MCF 10A (cell line): Measurements from ENCODE around the gene MAML1. TPM values are rescaled to one million over a fixed set of nuclear protein-coding genes. Genes with fewer than 3 reads are reported as not detected.

Experiments used
- BruUV-seq: library from RNA; stranded (reverse); fragments of 400-500 nt; replicated peaks from 2 replicates; lab custom pipeline; 2021; lab: Mats Ljungman, UMichigan
- CTCF ChIA-PET: fragments of 300-600 bp; sonication (Branson Sonifier 250); formaldehyde crosslinking; extraction: SDS; loops from one replicate; lab custom pipeline; 2021; ENCODE audit warnings: antibody characterized with exemption, inconsistent platforms; lab: Yijun Ruan, JAX
- POLR2A ChIA-PET: fragments of 300-600, 350-650 bp; sonication (Branson Sonifier 250); formaldehyde crosslinking; extraction: SDS; loops from one replicate; lab custom pipeline; 2020; ENCODE audit warnings: antibody characterized with exemption, inconsistent platforms; lab: Yijun Ruan, JAX
- DNase-seq: peaks from one replicate; pipeline ENCODE4 v3.0.0-alpha.2; 2018; ENCODE audit not compliant: unreplicated experiment
- H3K27ac Mint-ChIP-seq: one replicate; pipeline ENCODE4 v1.8.0; 2022; ENCODE audit warnings: mild to moderate bottlenecking, low read depth, mixed read lengths; ENCODE audit not compliant: unreplicated experiment
- H3K27me3 Mint-ChIP-seq: one replicate; pipeline ENCODE4 v1.8.0; 2022; ENCODE audit warnings: mixed read lengths; ENCODE audit not compliant: insufficient read depth, unreplicated experiment
- H3K36me3 Mint-ChIP-seq: one replicate; pipeline ENCODE4 v1.8.0; 2022; ENCODE audit warnings: mild to moderate bottlenecking, moderate library complexity, mixed read lengths; ENCODE audit not compliant: insufficient read depth, unreplicated experiment
- H3K4me1 Mint-ChIP-seq: one replicate; pipeline ENCODE4 v1.8.0; 2022; ENCODE audit warnings: mixed read lengths; ENCODE audit not compliant: insufficient read depth, unreplicated experiment
- H3K4me3 Mint-ChIP-seq: one replicate; pipeline ENCODE4 v1.8.0; 2022; ENCODE audit warnings: mild to moderate bottlenecking, moderate library complexity, mixed read lengths; ENCODE audit not compliant: unreplicated experiment
- H3K9me3 Mint-ChIP-seq: one replicate; pipeline ENCODE4 v1.8.0; 2022; ENCODE audit warnings: mixed read lengths; ENCODE audit not compliant: unreplicated experiment
- intact Hi-C: fragments of 100-400 bp; cut with micrococcal nuclease; formaldehyde crosslinking; loops from 2 replicates; pipeline ENCODE4 v1.14.1; 2022
- total RNA-seq: library from RNA; stranded (reverse); gene quantifications from 2 replicates; pipeline ENCODE4 v1.2.3, GENCODE V29; 2022
- TF ChIP-seq, protein P1 (sequence below): fragments of 200-600 bp; IDR thresholded peaks from one replicate; pipeline ENCODE4 v1.8.0; 2022; ENCODE audit warnings: antibody characterized with exemption, mild to moderate bottlenecking; ENCODE audit not compliant: unreplicated experiment

MAML1 gene
- total RNA-seq, 1 experiment from 2014 or later: 38.4 TPM

GRCh38 chr5:179747811-179748210, 15.2 kb downstream of the MAML1 start:
- TF ChIP-seq, protein P1, sequence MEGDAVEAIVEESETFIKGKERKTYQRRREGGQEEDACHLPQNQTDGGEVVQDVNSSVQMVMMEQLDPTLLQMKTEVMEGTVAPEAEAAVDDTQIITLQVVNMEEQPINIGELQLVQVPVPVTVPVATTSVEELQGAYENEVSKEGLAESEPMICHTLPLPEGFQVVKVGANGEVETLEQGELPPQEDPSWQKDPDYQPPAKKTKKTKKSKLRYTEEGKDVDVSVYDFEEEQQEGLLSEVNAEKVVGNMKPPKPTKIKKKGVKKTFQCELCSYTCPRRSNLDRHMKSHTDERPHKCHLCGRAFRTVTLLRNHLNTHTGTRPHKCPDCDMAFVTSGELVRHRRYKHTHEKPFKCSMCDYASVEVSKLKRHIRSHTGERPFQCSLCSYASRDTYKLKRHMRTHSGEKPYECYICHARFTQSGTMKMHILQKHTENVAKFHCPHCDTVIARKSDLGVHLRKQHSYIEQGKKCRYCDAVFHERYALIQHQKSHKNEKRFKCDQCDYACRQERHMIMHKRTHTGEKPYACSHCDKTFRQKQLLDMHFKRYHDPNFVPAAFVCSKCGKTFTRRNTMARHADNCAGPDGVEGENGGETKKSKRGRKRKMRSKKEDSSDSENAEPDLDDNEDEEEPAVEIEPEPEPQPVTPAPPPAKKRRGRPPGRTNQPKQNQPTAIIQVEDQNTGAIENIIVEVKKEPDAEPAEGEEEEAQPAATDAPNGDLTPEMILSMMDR: no peak
- no peak overlapping the region for H3K4me3 Mint-ChIP-seq
- ChIA-PET CTCF (no interaction called here), POLR2A (no interaction called here)
- no peaks in the 10 kb centered on the region for H3K27me3 Mint-ChIP-seq
- H3K4me1 Mint-ChIP-seq: peaks cover 7% of the 10 kb centered on the region
- H3K9me3 Mint-ChIP-seq: no peaks in the 10 kb centered on the region
- DNase-seq: no peak
- H3K27ac Mint-ChIP-seq: no peak overlapping the region
- BruUV-seq: no TSS peak
- H3K36me3 Mint-ChIP-seq: peaks cover 52% of the 10 kb centered on the region
- intact Hi-C loops: no loop called here

DNA sequence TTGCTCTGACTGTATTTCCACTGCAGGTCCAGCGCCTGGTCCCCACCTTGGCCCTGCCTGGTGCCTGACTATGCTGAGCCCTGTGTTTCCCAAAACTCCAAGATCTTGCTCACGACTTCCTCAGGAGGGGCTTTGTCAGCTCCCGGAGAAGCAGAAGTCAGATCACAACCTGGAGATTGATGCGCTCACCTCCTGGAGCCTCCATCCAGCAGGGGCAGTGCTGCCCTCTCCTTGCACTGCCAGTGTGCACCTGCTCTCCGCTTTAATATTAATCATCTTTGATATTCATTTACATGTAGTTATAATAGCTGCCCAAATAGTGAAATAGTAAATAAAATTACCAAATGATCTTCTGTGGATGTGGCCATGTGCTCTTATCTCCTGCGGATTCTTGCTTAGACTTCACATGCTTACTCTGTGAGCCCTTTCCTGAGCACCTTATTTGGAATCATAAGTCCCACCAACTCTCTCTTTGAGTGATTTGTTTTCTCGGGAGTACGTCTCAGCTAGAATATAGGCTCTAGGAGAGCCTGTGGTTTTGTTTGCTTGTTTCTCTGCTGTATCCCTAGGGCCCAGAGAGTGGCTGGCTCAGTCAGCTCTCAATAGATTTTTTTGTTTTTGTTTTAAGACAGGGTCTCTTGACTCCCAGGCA, 17.4 kb downstream of the MAML1 start:
- POLR2A ChIA-PET: interaction anchor here (0.6 to 2.6 kb wide), 6 partner anchors 10 to 199 kb away, joined by 3 to 8 read pairs (median 4); partner anchors contain the start of genes MAML1 and RUFY1

GRCh38 chr5:179753971-179754370, 21.3 kb downstream of the MAML1 start:
- Mint-ChIP-seq H3K27me3 (no peaks in the 10 kb centered on the region), H3K36me3 (peaks cover 22% of the 10 kb centered on the region), H3K4me3 (no peak overlapping the region), H3K9me3 (no peaks in the 10 kb centered on the region), H3K4me1 (peaks cover 24% of the 10 kb centered on the region), H3K27ac (no peak overlapping the region)
- TF ChIP-seq, protein P1: no peak
- POLR2A ChIA-PET: interaction anchor here (0.9 to 1.3 kb wide), 3 partner anchors 9 to 54 kb away, joined by 4 to 5 read pairs (median 4); no protein-coding TSS in a partner anchor
- CTCF ChIA-PET: interaction anchor here (0.5 to 1.0 kb wide), 3 partner anchors 18 to 1519 kb away, joined by 3 to 4 read pairs (median 4); no protein-coding TSS in a partner anchor
- no peak for DNase-seq
- BruUV-seq: no TSS peak
- intact Hi-C loops: no loop called here

More for the DNA sequence above, 17.4 kb downstream of the MAML1 start:
- Mint-ChIP-seq H3K27me3 (no peaks in the 10 kb centered on the region), H3K36me3 (peaks cover 44% of the 10 kb centered on the region), H3K9me3 (no peaks in the 10 kb centered on the region), H3K4me1 (peaks cover 21% of the 10 kb centered on the region), H3K4me3 (no peak overlapping the region), H3K27ac (no peak overlapping the region)
- CTCF ChIA-PET: interaction anchor here (0.6 to 4.5 kb wide), 5 partner anchors 12 to 459 kb away, joined by 3 to 32 read pairs (median 3); partner anchors contain the start of gene RASGEF1C
- no peak for DNase-seq
- TF ChIP-seq, protein P1: no peak
- intact Hi-C loops: no loop called here
- no TSS peak for BruUV-seq

- Mint-ChIP-seq H3K4me3 (no peak overlapping the region), H3K9me3 (no peaks in the 10 kb centered on the region), H3K27ac (peak overlapping the region; percentile 28), H3K27me3 (no peaks in the 10 kb centered on the region), H3K4me1 (peaks cover 31% of the 10 kb centered on the region), H3K36me3 (peaks cover 24% of the 10 kb centered on the region)
- CTCF ChIA-PET: interaction anchor here (0.6 to 1.6 kb wide), 5 partner anchors 11 to 210 kb away, joined by 3 to 6 read pairs (median 5); no protein-coding TSS in a partner anchor
- no peak for DNase-seq
- BruUV-seq: no TSS peak
- intact Hi-C loops: no loop called here
- TF ChIP-seq, protein P1: no peak
- POLR2A ChIA-PET: interaction anchor here (1.2 to 1.4 kb wide), 3 partner anchors 7 to 55 kb away, joined by 4 to 5 read pairs (median 4); no protein-coding TSS in a partner anchor
These were observed 22.4 kb downstream of the MAML1 start for GRCh38 chr5:179755022-179755421.
